IPS-15b (cell line): Measurements from ENCODE around the gene PEPD.

Experiments used
- H3K27me3 ChIP-seq: one replicate; pipeline ENCODE4 v1.6.1; 2013; ENCODE audit warnings: low read length; ENCODE audit not compliant: control insufficient read depth, insufficient read depth
- H3K36me3 ChIP-seq: one replicate; pipeline ENCODE4 v1.6.1; 2013; ENCODE audit warnings: low read length; ENCODE audit not compliant: control insufficient read depth, insufficient read depth
- H3K4me1 ChIP-seq: one replicate; pipeline ENCODE4 v1.6.1; 2013; ENCODE audit warnings: mild to moderate bottlenecking, low read length; ENCODE audit not compliant: control insufficient read depth, insufficient read depth
- H3K4me3 ChIP-seq: one replicate; pipeline ENCODE4 v1.5.1; 2013; ENCODE audit warnings: low read depth, low read length
- H3K9ac ChIP-seq: one replicate; pipeline ENCODE4 v1.6.1; 2013; ENCODE audit warnings: low read depth, mild to moderate bottlenecking, low read length
- H3K9me3 ChIP-seq: one replicate; pipeline ENCODE4 v1.6.1; 2013; ENCODE audit warnings: mild to moderate bottlenecking, low read length; ENCODE audit not compliant: control insufficient read depth, insufficient read depth

The PEPD gene

GRCh38 chr19:33427801-33428626 lies 93.6 kb downstream of the PEPD start:
- Histone ChIP-seq H3K27me3 (no peaks in the 10 kb centered on the region), H3K9me3 (no peaks in the 10 kb centered on the region), H3K4me3 (no peak overlapping the region)

GRCh38 chr19:33426621-33427361 lies 94.8 kb downstream of the PEPD start:
- H3K9ac ChIP-seq, result no peak overlapping the region
- H3K9me3 ChIP-seq, result no peaks in the 10 kb centered on the region
- H3K4me3 ChIP-seq, result no peak overlapping the region
- H3K36me3 ChIP-seq, result no peaks in the 10 kb centered on the region
- no peaks in the 10 kb centered on the region for H3K27me3 ChIP-seq
- H3K4me1 ChIP-seq, result no peaks in the 10 kb centered on the region

More at GRCh38 chr19:33427801-33428626, 93.6 kb downstream of the PEPD start:
- H3K4me1 ChIP-seq, result no peaks in the 10 kb centered on the region
- no peak overlapping the region for H3K9ac ChIP-seq
- H3K36me3 ChIP-seq, result no peaks in the 10 kb centered on the region

GRCh38 chr19:33424181-33424580 lies 97.4 kb downstream of the PEPD start:
- H3K9me3 ChIP-seq, result no peaks in the 10 kb centered on the region
- peaks cover 2% of the 10 kb centered on the region for H3K4me1 ChIP-seq
- H3K36me3 ChIP-seq, result peaks cover 2% of the 10 kb centered on the region
- H3K27me3 ChIP-seq, result no peaks in the 10 kb centered on the region
- H3K9ac ChIP-seq, result no peak overlapping the region
- H3K4me3 ChIP-seq, result no peak overlapping the region

DNA sequence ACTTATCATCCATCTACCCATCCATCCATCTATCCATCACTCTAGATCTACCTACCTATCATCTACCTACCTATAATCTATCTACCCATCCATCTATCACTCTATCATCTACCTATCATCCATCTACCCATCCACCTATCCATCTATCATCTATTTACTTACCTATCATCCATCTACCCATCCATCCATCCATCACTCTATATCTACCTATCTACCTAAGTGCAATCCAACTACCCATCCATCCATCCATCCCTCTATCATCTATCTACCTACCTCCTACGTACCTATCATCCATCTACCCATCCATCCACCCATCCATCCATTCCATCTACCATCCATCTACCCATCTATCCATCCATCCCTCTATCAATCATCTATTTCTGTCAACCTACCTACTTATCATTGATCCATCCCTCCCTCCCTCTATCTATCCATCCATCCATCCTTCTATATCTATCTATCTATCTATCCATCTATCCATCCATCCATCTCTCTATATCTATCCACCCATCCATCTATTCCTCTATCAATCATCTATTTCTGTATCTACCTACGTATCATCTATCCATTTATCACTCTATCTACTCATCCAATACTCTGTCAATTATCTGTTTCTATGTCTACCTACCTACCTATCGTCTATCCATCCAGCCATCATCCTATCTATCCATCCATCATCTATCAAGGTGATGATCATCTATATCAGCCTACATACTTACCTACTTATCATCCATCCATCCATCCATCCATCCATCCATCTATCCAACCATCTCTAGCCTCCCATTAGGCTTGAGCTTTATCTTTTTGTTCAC lies 99.0 kb downstream of the PEPD start:
- Histone ChIP-seq H3K4me1 (peaks cover 2% of the 10 kb centered on the region), H3K9me3 (no peaks in the 10 kb centered on the region), H3K36me3 (peaks cover 2% of the 10 kb centered on the region)

DNA sequence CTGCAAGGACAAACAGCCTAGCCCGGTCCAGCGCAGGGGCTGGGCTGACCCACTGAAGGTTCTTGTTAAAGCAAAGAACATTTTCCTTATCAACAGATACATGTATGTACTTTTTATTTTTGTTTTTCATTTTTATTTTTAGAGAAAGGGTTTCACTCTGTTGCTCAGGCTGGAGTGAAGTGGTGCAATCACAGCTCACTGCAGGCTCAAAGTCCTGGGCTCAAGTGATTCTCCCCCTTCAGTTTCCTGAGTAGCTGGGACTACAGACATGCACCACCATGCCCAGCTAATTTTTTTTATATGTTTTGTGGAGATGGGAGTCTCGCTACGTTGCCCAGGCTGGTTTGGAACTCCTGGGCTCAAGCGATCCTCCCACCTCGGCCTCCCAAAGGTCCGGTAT lies 100.2 kb downstream of the PEPD start:
- H3K9me3 ChIP-seq, result no peaks in the 10 kb centered on the region
- peaks cover 2% of the 10 kb centered on the region for H3K4me1 ChIP-seq
- peaks cover 2% of the 10 kb centered on the region for H3K36me3 ChIP-seq
- no peaks in the 10 kb centered on the region for H3K27me3 ChIP-seq
- H3K9ac ChIP-seq, result no peak overlapping the region
- no peak overlapping the region for H3K4me3 ChIP-seq

More for the DNA sequence above, 99.0 kb downstream of the PEPD start:
- H3K9ac ChIP-seq, result no peak overlapping the region
- H3K27me3 ChIP-seq, result no peaks in the 10 kb centered on the region
- no peak overlapping the region for H3K4me3 ChIP-seq

DNA sequence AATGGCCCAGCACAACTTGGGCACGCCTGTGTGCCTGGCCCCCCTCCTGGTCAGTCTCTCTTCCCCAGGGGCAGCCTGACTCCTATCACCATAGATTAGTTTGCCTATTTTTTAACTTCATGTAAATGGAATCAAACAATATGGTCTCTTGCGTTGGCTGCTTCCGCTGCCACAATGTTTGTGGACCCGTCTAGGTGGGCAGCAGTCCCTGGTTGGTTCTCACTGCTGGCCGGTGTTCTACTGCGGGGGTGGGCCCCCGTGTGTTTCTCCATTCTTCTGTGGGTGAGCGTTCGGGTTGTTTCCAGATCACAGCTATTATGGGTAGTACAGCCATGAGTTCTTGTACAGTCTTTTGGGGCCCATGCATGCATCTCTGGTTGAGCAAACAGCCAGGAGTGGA lies 100.8 kb downstream of the PEPD start:
- peaks cover 2% of the 10 kb centered on the region for H3K4me1 ChIP-seq
- H3K9ac ChIP-seq, result no peak overlapping the region
- peaks cover 2% of the 10 kb centered on the region for H3K36me3 ChIP-seq
- H3K9me3 ChIP-seq, result no peaks in the 10 kb centered on the region
- no peak overlapping the region for H3K4me3 ChIP-seq
- H3K27me3 ChIP-seq, result no peaks in the 10 kb centered on the region

GRCh38 chr19:33419788-33420130 lies 101.8 kb downstream of the PEPD start:
- Histone ChIP-seq H3K9ac (no peak overlapping the region), H3K4me3 (no peak overlapping the region), H3K9me3 (no peaks in the 10 kb centered on the region), H3K27me3 (no peaks in the 10 kb centered on the region), H3K4me1 (peaks cover 2% of the 10 kb centered on the region), H3K36me3 (peaks cover 2% of the 10 kb centered on the region)

DNA sequence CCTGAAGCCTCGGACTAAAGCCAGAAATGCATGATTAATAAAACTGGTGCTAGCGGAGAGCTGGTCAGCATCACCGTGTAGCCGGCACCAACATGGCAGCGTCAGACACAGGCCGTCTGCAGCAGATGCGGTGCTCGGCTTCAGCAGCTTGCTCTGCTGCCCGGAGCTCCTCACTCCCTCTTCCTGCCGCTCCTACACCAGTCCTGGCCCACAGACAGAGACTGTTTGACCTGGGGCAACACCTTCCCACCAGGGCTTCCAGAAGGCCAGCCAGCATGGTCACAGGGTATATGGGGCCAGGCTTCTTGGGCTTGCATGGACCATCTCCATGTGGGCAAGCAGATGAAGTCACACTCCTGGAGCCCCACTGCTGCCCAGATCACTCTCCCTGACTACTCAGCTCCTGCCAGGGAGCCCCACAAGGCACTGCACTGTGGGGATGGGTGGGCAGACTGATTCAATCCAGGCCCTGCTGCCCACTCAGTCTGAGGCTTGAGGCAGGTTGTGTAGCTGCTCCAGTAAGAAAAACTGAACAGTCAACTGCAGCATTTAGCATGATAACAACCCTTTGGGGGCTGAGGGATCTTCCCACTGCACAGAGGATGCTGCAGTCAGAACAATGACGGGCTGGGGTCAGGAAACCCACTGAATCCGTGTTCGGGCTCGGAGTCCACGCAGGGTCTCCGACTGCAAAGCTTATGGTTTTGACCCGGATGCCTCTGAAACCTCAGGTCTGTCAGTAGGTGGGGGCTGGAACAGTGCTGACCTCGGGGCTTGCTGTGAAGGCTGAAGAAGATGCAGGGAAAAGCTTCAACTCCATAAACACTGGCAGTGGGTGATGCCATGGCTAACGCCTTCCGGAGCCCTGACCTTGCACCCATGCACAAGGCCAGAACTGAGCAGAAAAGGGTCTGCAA lies 102.5 kb downstream of the PEPD start:
- Histone ChIP-seq H3K9ac (no peak overlapping the region), H3K36me3 (peaks cover 2% of the 10 kb centered on the region), H3K4me1 (peaks cover 2% of the 10 kb centered on the region), H3K4me3 (no peak overlapping the region), H3K9me3 (no peaks in the 10 kb centered on the region), H3K27me3 (no peaks in the 10 kb centered on the region)

- Histone ChIP-seq H3K4me1 (peaks cover 2% of the 10 kb centered on the region), H3K4me3 (no peak overlapping the region), H3K27me3 (no peaks in the 10 kb centered on the region), H3K9ac (no peak overlapping the region), H3K9me3 (no peaks in the 10 kb centered on the region), H3K36me3 (peaks cover 2% of the 10 kb centered on the region)
Measured at GRCh38 chr19:33418461-33418860, 103.1 kb downstream of the PEPD start.

DNA sequence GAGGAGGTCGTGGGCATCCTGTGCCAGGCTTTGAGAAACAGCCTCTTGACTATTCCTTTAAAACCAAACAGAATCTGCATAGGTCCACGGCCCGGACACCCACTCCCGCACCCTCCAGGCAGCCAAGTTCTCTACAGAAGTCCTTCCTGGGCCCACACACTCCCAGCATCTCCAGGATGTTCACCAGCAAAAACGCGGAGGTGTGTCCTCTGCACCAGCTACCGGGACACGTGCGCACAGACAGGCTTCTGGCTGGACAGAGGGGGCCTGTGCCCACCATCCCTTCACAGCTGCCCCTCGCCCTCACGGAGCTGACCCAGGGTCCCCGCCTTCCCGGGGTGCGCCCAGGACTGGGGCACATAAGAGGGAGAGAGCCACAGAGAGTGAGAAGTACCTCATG lies 103.8 kb downstream of the PEPD start:
- Histone ChIP-seq H3K9ac (no peak overlapping the region), H3K36me3 (peaks cover 2% of the 10 kb centered on the region), H3K4me3 (no peak overlapping the region), H3K4me1 (peaks cover 2% of the 10 kb centered on the region), H3K9me3 (no peaks in the 10 kb centered on the region), H3K27me3 (no peaks in the 10 kb centered on the region)
